ENCODE results near the gene ZNRF3.
"Not testable (repeated sequence)": the region's sequence is repeated elsewhere in the genome, so short reads cannot be mapped to it uniquely, and the experiment has no call there.

ZNRF3 gene

GRCh38 chr22:29080106-29080975 lies 197.0 kb downstream of the ZNRF3 start:
- H3K27ac ChIP-seq = no peak overlapping the region
- no peak for DNase-seq (ENCODE audit: low spot score)
- CTCF ChIA-PET = interaction anchor here (0.7 to 1.1 kb wide), 2 partner anchors 124 to 225 kb away, joined by 3 to 5 read pairs; no protein-coding TSS in a partner anchor

GRCh38 chr22:29081517-29082236 lies 198.3 kb downstream of the ZNRF3 start:
- TF ChIP-seq, protein P1, sequence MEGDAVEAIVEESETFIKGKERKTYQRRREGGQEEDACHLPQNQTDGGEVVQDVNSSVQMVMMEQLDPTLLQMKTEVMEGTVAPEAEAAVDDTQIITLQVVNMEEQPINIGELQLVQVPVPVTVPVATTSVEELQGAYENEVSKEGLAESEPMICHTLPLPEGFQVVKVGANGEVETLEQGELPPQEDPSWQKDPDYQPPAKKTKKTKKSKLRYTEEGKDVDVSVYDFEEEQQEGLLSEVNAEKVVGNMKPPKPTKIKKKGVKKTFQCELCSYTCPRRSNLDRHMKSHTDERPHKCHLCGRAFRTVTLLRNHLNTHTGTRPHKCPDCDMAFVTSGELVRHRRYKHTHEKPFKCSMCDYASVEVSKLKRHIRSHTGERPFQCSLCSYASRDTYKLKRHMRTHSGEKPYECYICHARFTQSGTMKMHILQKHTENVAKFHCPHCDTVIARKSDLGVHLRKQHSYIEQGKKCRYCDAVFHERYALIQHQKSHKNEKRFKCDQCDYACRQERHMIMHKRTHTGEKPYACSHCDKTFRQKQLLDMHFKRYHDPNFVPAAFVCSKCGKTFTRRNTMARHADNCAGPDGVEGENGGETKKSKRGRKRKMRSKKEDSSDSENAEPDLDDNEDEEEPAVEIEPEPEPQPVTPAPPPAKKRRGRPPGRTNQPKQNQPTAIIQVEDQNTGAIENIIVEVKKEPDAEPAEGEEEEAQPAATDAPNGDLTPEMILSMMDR (conservative IDR thresholded peaks at IDR 0.05; ENCODE audit: low read depth) = no peak
- no peak for DNase-seq (ENCODE audit: low spot score)
- no peak overlapping the region for H3K27ac ChIP-seq
- ChIA-PET POLR2A (ENCODE audit: low non-redundant PET) (no interaction called here), CTCF (interaction anchor here (0.8 kb wide), 1 partner anchor 9 kb away, joined by 4 read pairs; no protein-coding TSS in a partner anchor)

More at GRCh38 chr22:29080106-29080975, 197.0 kb downstream of the ZNRF3 start:
- POLR2A ChIA-PET (ENCODE audit: low non-redundant PET) = no interaction called here
- TF ChIP-seq, protein P1 (conservative IDR thresholded peaks at IDR 0.05; ENCODE audit: low read depth) = no peak

GRCh38 chr22:29082826-29083545 lies 199.6 kb downstream of the ZNRF3 start:
- ChIA-PET CTCF (no interaction called here), POLR2A (ENCODE audit: low non-redundant PET) (no interaction called here)
- no peak overlapping the region for H3K27ac ChIP-seq
- no peak for DNase-seq (ENCODE audit: low spot score)
- TF ChIP-seq, protein P1 (conservative IDR thresholded peaks at IDR 0.05; ENCODE audit: low read depth) = no peak

- DNase-seq (ENCODE audit: low spot score); POLR2A ChIA-PET (ENCODE audit: low non-redundant PET); CTCF ChIA-PET; H3K27ac ChIP-seq: not testable (repeated sequence)
Observed at GRCh38 chr22:29083576-29083932, 200.2 kb downstream of the ZNRF3 start.

DNA sequence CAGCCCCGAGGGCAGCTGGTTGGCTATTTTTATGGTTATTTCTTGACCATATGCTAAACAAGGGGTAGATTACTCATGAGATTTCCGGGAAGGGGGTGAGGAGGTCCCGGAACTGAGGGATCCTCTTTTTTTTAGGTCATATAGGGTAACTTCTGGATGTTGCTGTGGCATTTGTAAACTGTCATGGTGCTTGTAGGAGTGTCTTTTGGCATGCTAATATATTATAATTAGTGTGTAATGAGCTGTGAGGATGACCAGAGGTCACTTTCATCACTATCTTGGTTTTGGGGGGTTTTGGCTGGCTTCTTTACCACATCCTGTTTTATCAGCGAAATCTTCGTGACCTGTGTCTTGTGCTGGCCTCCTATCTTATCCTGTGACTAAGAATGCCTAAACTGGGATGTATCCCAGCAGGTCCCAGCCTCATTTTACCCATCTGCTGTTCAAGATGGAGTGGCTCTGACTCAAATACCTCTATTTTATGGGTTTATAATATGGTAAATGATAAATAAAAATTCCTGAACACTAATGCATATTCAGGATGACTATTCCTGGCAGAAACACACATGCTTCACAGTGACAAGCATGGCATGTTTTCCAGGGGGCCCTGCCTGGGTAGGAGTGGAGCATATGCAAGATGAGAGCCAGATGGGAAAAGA lies 200.7 kb downstream of the ZNRF3 start:
- ChIA-PET CTCF (no interaction called here), POLR2A (ENCODE audit: low non-redundant PET) (no interaction called here)
- TF ChIP-seq, protein P1 (conservative IDR thresholded peaks at IDR 0.05; ENCODE audit: low read depth) = no peak
- DNase-seq (ENCODE audit: low spot score) = no peak
- no peak overlapping the region for H3K27ac ChIP-seq

GRCh38 chr22:29087012-29087411 lies 203.6 kb downstream of the ZNRF3 start:
- DNase-seq (ENCODE audit: low spot score) = no peak
- POLR2A ChIA-PET (ENCODE audit: low non-redundant PET) = no interaction called here
- TF ChIP-seq, protein P1 (conservative IDR thresholded peaks at IDR 0.05; ENCODE audit: low read depth) = no peak
- no peak overlapping the region for H3K27ac ChIP-seq
- CTCF ChIA-PET = no interaction called here
